GM19395 (cell line): ENCODE data around the gene CDC42BPA.
"Not testable (repeated sequence)": the region's sequence is repeated elsewhere in the genome, so short reads cannot be mapped to it uniquely, and the experiment has no call there.

Experiments
- ATAC-seq: cut with Tn5 transposase; IDR thresholded peaks from one replicate; pipeline ENCODE4 v1.9.1; 2021; ENCODE audit warnings: mild to moderate bottlenecking, moderate library complexity; ENCODE audit not compliant: unreplicated experiment

The CDC42BPA gene

GRCh38 chr1:227263869-227264268 lies 54.4 kb downstream of the CDC42BPA start:
- ATAC-seq = no peak

GRCh38 chr1:227261501-227261900 lies 56.8 kb downstream of the CDC42BPA start:
- no peak for ATAC-seq

DNA sequence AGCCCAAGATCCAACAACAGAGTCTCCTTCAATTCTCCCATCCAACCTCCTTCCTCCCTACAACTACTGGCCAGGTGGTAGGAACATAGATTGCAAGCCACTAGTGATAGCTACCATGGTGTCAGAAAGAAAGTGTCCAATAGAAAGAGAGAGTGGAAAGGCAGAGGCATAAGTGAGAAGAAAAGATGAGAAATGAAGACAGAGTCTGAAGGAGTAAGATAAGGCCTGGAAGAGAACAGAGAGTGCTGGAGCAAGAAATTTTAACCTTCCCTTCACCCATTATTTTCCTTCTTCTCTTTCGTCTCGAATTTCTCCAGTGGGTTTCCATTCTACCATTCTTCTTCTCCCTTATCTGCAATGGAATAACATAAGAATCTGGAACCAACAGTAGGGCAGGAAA lies 57.9 kb downstream of the CDC42BPA start:
- no peak for ATAC-seq

GRCh38 chr1:227257964-227258363 lies 60.3 kb downstream of the CDC42BPA start:
- no peak for ATAC-seq

DNA sequence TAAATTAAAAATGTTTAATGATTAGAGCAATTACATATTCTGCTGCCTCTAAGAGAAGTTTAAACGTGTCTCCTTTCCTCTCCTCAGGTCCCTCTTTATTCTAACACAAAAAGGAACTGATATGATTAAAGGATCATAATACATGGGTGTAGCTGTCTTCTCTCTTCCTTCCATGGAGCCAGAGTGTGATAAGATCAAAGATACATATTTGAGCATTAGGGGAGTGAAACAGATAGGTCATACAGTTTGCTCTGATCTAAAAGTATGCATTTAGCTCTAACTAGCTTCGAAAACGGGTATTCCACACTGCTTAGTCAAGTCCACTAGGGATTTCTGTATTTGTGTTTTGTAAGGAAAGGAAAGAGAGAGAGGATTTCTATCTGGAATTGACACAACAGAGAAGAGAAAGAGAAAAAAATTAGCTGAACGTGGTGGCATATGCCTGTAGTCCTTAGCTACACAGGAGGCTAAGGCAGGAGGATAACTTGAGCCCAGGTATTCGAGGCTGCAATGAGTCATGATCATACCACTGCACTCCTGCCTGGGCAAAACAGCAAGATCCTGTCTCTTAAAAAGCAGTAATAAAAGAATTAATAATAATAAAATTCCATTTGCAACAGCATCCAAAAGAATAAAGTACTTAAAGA lies 63.1 kb downstream of the CDC42BPA start:
- ATAC-seq = no peak

- no peak for ATAC-seq
Measured at GRCh38 chr1:227253065-227253464, 65.2 kb downstream of the CDC42BPA start.

DNA sequence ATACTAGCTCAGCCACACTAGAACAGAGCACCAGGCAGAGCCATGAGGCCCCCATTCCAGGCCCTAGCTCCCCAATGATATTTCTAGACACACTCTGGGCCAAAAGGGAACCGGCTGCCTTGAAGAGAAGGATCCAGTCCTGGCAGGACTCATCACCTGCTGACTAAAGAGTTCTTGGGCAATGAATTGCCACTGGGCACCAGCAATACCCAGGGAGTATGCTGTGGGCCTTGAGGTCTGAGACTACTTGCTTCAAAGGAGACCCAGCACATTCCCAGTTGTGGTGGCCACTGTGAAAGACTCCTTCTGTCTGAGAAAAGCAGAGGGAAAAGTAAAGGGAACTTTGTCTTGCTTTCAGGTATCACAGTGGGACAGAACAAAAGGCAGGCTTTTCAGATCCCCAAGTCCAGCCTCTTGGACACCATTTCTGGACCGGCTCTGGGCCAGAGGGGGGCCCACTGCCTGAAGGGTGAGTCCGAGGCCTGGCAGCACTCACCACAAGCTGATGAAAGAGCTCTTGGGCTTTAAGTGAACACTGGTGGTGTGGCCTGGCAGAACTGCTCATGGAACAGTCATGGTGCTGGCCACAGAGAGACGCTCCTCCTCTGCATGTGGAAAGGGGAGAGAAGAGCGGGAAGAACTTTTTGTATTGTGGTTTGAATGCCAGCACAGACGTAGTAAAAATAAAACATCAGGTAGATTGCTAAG lies 72.5 kb downstream of the CDC42BPA start:
- ATAC-seq = no peak

GRCh38 chr1:227244339-227245118 lies 73.8 kb downstream of the CDC42BPA start:
- ATAC-seq = no peak

GRCh38 chr1:227242811-227243682 lies 75.2 kb downstream of the CDC42BPA start:
- no peak for ATAC-seq

- ATAC-seq = no peak
Measured at GRCh38 chr1:227240983-227241382, 77.3 kb downstream of the CDC42BPA start.

DNA sequence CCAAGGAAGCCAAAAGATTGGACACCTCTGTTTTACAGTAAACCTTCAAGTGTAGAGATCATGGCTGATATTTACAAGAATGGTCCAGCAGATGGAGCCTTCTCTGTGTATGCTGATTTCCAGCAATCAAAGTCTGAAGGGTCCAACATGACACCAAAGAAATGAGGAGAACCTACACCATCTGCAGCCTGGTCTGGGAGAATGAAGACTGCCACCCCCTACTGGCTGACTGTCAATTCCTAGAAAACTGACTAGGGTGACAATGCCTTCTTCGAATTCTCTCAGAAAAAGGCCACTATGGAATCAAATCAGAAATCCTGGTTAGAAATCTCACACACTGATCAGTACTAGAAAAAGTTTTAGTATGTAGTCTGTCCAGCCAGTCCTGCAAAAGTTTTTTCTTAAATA lies 83.3 kb downstream of the CDC42BPA start:
- ATAC-seq = no peak

DNA sequence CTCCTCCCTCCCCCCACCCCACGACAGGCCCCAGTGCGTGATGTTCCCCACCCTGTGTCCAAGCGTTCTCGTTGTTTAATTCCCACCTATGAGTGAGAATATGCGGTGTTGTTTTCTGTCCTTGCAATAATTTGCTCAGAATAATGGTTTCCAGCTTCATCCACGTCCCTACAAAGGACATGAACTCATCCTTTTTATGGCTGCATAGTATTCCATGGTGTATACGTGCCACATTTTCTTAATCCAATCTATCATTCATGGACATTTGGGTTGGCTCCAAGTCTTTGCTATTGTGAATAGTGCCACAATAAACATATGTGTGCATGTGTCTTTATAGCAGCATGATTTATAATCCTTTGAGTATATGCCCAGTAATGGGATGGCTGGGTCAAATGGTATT lies 87.2 kb downstream of the CDC42BPA start:
- not testable (repeated sequence) for ATAC-seq

DNA sequence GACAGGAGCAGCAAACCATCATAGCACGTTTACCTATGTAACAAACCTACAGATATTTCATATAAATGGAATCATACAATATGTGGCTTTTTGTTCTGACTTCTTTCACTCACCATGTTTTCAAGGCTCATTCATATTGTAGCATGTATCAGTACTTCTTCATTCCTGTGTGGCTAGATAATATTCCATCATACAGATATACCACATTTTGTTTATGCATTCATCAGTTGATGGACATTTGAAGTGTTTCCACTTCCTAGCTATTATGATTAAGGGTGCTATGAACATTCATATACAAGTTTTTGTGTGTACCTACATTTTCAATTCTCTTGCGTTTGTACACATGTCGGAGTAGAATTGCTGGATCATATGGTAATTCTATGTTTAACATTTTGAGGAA lies 90.1 kb downstream of the CDC42BPA start:
- ATAC-seq = no peak

DNA sequence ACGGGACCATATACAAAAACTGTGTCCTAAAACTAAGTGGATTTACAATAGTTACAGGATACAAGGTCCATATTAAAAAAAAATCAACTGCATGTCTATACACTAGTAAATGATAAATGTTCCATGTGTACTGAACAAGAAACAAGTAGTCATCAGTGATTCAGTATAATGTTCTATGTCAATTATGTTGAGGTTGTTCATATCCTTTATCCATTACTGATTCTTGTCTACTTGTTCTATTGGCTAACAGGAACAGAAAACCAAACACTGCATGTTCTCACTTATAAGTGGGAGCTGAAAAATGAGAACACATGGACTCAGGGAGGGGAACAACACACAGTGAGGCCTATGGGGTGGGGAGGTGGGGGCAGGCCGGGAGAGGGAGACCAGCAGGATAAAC lies 90.5 kb downstream of the CDC42BPA start:
- no peak for ATAC-seq

- ATAC-seq = no peak
Measured at GRCh38 chr1:227225715-227226346, 92.5 kb downstream of the CDC42BPA start.

DNA sequence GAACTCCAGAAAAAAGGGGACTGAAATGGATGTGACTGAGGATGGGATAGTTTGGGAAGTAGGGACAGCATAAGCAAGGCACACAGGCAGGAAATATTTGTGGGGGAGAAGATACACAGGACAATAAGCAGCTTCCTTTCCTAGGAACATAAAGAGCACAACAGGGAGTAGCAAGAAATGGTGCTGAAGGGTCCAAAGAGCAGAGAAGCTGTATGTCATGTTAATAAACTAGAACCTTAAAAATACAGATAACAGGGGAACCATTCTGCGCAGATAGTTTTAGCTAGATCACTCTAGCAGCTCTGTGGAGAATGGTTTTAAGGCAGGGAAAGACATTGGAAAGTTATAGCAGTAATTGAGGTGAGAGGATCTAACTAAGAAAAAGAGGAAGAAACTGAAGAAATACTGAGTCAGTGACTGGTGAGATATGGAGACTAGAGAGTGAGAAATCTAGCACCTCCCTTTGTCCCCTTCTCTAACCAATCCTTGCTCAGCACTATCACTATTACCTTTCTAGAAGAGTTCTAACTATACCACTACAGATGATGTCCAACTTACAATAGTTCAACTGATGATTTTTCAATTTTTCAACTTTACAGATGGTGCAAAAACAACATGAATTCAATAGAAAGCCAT lies 95.0 kb downstream of the CDC42BPA start:
- ATAC-seq = no peak

- no peak for ATAC-seq
Measured at GRCh38 chr1:227219715-227220292, 98.5 kb downstream of the CDC42BPA start.

DNA sequence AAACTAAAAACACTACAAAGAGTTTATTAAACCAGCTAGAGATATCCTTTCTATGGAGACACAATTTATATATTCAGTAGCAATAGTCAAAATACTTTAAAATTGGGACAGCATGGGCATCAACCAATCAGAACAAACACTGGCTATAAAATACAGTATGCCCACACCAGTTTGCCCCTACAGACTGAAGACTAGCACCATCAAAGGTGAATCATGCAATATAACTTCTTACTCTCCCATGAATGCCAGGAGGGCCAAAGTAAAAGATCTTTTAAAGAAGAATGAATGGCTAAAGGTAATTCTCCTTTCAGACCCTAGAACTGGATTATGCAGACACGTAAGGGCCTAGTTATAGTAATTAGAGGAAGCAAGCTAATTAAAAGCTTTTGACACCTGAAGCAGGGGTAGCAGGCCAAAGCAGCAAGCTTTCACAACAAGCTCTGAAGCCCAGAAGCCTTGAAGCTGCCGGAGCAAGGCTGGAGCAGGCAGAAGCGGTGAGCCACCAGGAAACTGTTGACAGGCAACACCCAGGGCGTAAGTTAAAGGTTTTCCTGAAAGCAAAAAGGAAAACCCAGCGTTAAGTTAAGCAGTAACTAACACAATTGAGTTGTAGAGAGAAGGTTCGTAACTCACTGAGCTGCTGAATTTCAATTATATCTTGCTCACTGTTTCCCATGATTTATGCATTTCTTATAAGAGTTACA lies 99.3 kb downstream of the CDC42BPA start:
- no peak for ATAC-seq
